GM18498 (cell line): ENCODE measurements around the gene LMO2.
"Not testable (repeated sequence)": the region's sequence is repeated elsewhere in the genome, so short reads cannot be mapped to it uniquely, and the experiment has no call there.

Experiments
- ATAC-seq: cut with Tn5 transposase; IDR thresholded peaks from one replicate; pipeline ENCODE4 v1.9.1; 2021; ENCODE audit warnings: mild to moderate bottlenecking, moderate library complexity; ENCODE audit not compliant: unreplicated experiment

LMO2 gene

DNA sequence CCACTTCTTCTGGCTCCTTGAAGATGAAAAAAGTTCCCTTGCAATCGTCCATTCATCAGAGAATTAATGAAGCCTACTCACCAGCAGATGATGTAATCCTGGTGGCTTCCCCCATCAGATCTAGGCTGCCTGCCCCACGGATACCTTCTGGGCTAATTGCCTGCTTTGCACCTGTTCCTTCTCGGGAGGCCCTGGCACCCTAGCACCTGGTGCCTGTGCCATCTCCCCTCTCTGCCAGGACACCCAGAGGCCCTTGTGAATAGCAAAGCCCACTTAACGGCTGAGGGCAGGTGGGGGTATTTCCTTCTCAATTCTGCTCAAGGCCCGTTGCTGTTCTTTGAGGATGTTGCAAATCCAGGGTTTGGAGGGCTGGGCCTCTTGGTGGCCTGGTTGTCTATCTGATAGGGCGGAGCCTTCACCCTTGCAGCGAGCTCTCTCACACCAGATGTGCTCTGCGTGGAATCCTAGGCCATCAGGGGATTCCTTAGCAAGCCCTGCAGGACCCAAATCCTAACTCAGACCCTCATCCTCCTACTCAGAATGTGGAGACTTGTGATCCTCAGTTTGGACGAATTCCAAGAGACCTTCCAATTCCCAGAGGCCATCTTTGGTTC lies at the start of gene LMO2:
Gene LMO2 (minus strand): TSS at position 363 of the 614 bp plus-strand sequence. CDS start 22,360 bp downstream, outside the sequence.
- ATAC-seq = no peak

- ATAC-seq = no peak
These were observed 48.6 kb upstream of the LMO2 start for GRCh38 chr11:33940538-33940815.

DNA sequence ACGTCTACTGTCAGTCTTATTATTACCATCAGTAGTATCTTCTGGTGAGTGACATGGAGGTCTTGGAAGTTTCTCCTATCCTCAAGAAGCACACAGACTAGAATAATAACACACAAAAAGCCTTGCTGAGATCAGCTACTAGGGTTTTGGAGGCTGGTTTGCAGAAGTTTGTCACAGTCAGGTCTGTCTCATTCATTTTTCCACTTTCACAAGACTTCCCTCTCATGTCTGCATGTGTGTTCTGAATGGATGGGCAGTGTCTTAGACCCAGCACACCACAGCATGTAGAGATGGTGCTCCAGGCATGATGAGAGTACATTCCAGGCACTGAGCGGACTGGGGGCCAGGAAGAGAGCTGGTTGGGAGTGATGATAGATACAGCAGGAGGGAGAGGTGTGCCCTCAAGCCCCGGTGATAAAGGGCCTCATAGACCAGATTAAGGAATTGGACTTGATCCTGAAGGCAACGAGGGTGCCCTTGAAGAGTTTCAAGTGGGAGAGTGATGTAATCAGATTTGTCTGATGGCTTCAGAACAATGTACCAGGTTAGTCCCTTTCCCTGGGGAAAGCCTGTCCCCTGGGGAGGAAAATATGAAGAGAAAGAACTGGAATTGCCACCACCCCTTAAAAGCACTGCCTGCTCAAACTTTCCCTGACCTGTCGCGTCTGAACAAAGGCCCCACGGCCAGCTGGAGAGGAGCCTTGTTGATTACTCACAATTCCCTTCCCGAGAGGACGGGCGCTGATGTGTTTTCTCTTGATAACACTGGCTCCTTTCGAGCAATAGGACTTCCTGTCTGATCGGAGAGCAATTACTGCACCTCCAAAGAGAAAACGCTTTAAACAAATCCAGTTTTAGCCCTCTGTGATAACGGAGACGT lies 45.1 kb upstream of the LMO2 start:
- no peak for ATAC-seq

DNA sequence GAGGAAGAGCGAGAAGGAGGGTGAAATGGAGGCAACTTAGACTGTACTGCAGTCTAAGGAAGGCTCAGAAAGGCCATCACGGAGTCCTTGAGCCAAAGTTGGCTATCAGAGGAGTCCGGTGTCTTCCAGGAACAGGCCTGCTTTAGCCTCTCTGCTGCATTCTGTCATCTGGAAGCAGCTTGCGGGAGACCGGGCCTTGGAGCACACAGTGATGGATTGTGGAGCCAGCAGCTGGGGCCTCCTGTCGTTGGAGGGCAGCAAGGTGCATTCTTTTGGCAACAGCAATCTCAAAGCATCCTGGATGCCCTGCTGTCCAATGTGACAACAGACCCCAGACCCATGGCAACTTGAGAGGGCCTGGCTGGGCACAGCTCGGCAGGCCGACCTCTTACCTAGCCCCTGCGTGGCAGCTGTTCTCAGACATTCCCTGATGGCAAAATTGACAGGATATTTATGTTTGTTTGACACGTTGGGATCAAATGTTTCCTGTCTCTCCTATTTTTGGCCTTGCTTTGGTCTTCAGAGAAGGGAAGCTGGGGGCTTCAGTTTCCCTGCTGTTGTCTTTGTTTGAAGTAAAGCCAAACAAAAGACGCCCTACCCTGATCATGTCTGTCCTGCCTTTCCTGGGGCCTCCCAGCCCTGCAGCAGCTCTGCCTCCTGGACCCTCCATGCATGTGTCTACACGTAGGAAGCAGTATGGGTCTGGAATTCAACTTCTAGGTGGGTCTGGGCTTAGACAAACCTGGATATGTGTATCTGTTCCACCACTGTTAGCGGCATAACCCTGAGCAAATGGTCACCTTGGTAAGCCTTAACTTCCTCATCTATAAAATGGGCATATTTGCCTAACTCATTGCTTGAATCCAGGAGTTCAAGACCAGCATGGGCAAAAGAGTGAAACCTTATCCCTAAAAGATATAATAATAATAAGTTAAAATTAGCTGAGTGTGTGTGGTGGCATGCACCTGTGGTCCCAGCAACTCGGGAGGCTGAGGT lies 43.9 kb upstream of the LMO2 start:
- ATAC-seq = no peak

DNA sequence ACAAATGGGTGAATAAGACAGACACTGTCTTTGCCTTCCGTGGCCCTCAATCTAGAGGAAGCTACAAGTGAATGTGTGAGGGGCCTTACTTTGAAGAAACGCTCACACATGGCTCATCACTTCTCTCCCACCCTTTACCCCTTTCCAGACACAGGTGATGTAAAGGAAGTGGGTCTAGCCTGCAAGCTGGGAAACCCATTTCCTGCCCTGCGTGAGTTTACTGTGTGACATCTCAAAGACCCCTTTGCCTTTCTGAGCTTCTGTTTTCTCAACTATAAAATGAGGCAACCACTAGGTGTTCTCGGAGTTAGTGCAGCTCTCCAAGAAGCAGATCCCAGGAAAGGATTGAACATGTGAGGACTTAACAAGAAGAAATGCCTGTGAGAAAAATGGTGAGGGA lies 43.1 kb upstream of the LMO2 start:
- no peak for ATAC-seq

DNA sequence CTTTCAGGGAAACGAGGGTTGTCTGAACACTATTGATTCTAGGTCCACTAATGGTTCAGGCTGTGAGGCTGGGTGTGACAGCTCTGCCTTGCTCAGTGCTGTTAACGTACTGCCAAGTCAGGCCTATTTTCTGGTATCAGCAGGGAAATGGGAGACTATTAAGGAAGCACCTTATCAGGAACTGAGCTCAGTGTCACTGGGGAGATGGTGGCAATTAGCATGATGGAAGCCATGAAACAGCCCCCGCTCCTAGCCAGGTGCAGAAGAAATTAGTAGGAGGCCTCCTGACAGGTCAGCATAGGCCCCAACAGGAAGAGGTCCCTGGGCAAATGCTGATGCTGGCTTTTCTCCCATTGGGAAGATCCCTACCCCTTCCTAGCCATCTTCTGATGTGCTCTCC lies 42.6 kb upstream of the LMO2 start:
- no peak for ATAC-seq

DNA sequence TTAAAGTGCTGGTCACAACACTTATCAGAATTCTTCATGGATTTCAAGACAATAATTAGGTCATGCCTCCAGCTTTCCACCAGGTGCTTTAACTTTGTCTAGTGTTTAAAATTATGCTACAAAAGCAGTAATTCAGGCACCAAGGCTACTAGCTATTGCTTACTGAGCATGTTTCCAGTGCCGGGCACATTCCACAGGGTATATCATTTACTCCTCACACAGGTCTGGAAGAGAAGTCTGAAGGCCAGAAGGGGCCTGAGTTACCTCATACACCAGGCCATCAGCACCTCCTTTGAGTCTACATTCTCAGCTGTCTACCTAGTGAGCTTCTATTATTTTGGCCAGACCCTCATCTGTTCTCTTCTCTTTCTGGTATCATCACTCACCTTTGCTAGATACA lies 41.7 kb upstream of the LMO2 start:
- ATAC-seq = no peak

GRCh38 chr11:33932721-33933120 lies 40.8 kb upstream of the LMO2 start:
- ATAC-seq = no peak

GRCh38 chr11:33931739-33932366 lies 40.0 kb upstream of the LMO2 start:
- not testable (repeated sequence) for ATAC-seq

DNA sequence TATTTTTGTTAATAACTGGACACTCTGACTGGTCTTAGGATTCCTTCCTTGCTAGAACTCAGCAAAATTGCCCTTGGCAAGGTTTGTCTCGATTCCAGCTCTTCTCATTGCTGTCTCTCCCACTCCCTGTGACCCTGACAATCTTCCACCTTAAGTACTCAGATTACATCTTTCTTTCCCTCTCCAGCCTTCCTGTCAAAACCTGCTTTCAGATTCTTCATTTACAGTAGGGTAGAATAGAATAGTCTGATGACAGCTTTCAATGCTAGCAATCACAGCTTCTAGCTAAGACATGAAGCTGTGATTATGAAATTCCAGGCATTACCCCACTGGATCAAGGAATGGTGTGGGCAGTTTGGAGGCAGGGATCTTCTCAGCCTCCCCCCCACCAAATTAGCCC lies 39.2 kb upstream of the LMO2 start:
- no peak for ATAC-seq

GRCh38 chr11:33930317-33931021 lies 38.6 kb upstream of the LMO2 start:
- no peak for ATAC-seq

GRCh38 chr11:33928564-33928963 lies 36.7 kb upstream of the LMO2 start:
- ATAC-seq = no peak

- ATAC-seq = no peak
These were observed 35.0 kb upstream of the LMO2 start for GRCh38 chr11:33926671-33927552.

DNA sequence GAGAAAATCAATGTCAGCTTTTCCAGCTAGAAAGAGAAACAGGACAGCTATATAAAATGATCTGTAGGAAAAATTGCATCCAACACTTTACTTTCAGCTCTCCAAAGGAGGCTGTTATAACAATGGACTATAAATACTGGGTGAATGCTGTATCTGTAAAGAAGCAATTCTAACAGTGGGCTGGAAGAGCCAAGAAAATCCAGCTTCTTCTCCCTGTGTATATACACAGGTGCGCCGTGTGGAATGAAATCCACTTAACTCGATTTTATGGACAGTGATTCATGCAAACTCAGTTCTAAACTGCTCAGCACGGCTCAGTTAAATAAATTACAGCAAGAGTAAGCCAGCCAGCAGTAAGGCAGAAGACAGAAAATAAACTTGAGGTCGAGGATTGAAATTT lies 32.5 kb upstream of the LMO2 start:
- no peak for ATAC-seq

GRCh38 chr11:33923626-33924025 lies 31.8 kb upstream of the LMO2 start:
- no peak for ATAC-seq

GRCh38 chr11:33920838-33921613 lies 29.1 kb upstream of the LMO2 start:
- ATAC-seq = peak; percentile 89

DNA sequence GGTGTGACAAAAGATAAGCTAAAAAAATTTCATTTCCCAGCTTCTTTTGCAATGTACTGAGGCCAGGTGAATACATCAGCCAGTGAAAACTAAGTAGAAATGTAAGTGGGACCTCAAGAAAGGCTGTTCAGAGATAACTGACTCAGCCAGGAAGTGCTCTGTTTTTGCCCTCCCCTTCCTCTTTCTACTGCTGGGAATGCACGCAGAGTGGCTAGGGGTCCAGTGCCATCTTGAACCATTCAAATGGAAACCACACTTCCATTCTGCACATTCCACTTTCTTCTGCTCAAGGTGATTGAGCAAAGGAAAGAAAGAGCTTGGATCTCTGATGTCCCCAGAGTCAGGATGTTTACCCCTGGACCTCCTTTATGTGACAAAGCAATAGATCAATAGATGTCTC lies 27.8 kb upstream of the LMO2 start:
- ATAC-seq = no peak

- not testable (repeated sequence) for ATAC-seq
These were observed 25.5 kb upstream of the LMO2 start for GRCh38 chr11:33917402-33917801.

DNA sequence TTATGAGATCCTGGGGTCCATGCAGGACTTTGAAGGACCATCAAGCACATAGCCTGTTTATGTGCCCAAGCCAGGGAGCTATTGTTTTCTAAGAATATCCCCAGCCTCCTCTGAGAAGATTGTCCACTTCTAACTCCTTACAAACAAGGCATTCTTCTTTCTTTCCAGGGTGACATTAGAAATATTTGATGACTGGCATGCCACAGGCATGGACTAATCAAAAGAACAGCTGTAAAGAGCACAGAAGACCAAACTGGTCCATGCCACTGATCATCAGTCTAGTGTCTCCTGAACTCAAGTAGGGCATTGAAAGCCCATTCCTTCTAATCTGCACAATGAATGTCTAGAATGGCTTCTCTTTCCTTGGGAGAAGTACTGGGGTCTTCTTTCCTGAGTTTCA lies 24.9 kb upstream of the LMO2 start:
- no peak for ATAC-seq
